HG03558 (cell line): ENCODE measurements around the gene FUT2.

ENCODE experiments used
- ATAC-seq: cut with Tn5 transposase; IDR thresholded peaks from one replicate; pipeline ENCODE4 v1.9.1; 2021; ENCODE audit warnings: moderate number of reproducible peaks; ENCODE audit not compliant: unreplicated experiment; ENCODE audit errors: extremely low read depth

The FUT2 gene

GRCh38 chr19:48722196-48722708 is 26.5 kb downstream of the FUT2 start:
- ATAC-seq: no peak

- no peak for ATAC-seq
Measured at GRCh38 chr19:48724796-48725753, 29.3 kb downstream of the FUT2 start.

GRCh38 chr19:48726556-48726955 is 30.8 kb downstream of the FUT2 start:
- ATAC-seq: no peak

GRCh38 chr19:48728911-48729664 is 33.3 kb downstream of the FUT2 start:
- no peak for ATAC-seq

GRCh38 chr19:48731452-48731851 is 35.7 kb downstream of the FUT2 start:
- no peak for ATAC-seq

- ATAC-seq: no peak
Measured at GRCh38 chr19:48734625-48735024, 38.9 kb downstream of the FUT2 start.

- no peak for ATAC-seq
Measured at GRCh38 chr19:48735031-48735615, 39.4 kb downstream of the FUT2 start.

- ATAC-seq: no peak
Measured at GRCh38 chr19:48737360-48737998, 41.7 kb downstream of the FUT2 start.

GRCh38 chr19:48738557-48739403 is 43.0 kb downstream of the FUT2 start:
- ATAC-seq: no peak

- ATAC-seq: no peak
Measured at GRCh38 chr19:48739404-48740163, 43.8 kb downstream of the FUT2 start.

GRCh38 chr19:48740164-48740972 is 44.6 kb downstream of the FUT2 start, which contains the start of gene RASIP1:
Gene RASIP1, minus strand, starts transcription at chr19:48740610. Its CDS starts 328 bp downstream, at chr19:48740282.
- no peak for ATAC-seq

- ATAC-seq: no peak
Measured at GRCh38 chr19:48741129-48741999, 45.6 kb downstream of the FUT2 start.

- no peak for ATAC-seq
Measured at GRCh38 chr19:48742096-48742495, 46.3 kb downstream of the FUT2 start.

GRCh38 chr19:48745208-48745995 is 49.6 kb downstream of the FUT2 start:
- ATAC-seq: no peak

GRCh38 chr19:48746110-48746509 is 50.3 kb downstream of the FUT2 start:
- no peak for ATAC-seq
